SKM-1 treated with dmso at 0.1 percent for 144 hours (cell line): Measurements from ENCODE around the gene ANKS4B.
"Not testable (repeated sequence)": the region's sequence is repeated elsewhere in the genome, so short reads cannot be mapped to it uniquely, and the experiment has no call there.

Experiments
- DNase-seq: peaks from one replicate; lab custom pipeline; 2025; ENCODE audit not compliant: unreplicated experiment; lab: John Stamatoyannopoulos, UW

ANKS4B gene

GRCh38 chr16:21283521-21284289 lies 50.2 kb downstream of the ANKS4B start:
- no peak for DNase-seq

- no peak for DNase-seq
Measured at GRCh38 chr16:21284414-21284813, 50.9 kb downstream of the ANKS4B start.

GRCh38 chr16:21285314-21285713 lies 51.8 kb downstream of the ANKS4B start:
- no peak for DNase-seq

GRCh38 chr16:21289789-21290188 lies 56.3 kb downstream of the ANKS4B start:
- DNase-seq, result not testable (repeated sequence)

GRCh38 chr16:21300309-21301167 lies 67.0 kb downstream of the ANKS4B start:
- DNase-seq, result peak; percentile 93

- peak; percentile 60 for DNase-seq
Measured at GRCh38 chr16:21301168-21301894, 67.8 kb downstream of the ANKS4B start.

- DNase-seq, result no peak
Measured at GRCh38 chr16:21301895-21302291, 68.4 kb downstream of the ANKS4B start.

- DNase-seq, result no peak
Measured at GRCh38 chr16:21302454-21302853, 69.0 kb downstream of the ANKS4B start.

GRCh38 chr16:21302898-21303528 lies 69.5 kb downstream of the ANKS4B start:
- no peak for DNase-seq
